GM21423 (cell line): Measurements from ENCODE around the gene LARP1B.
"Not testable (repeated sequence)": the region's sequence is repeated elsewhere in the genome, so short reads cannot be mapped to it uniquely, and the experiment has no call there.

Source experiments
- ATAC-seq: cut with Tn5 transposase; IDR thresholded peaks from one replicate; pipeline ENCODE4 v1.9.1; 2021; ENCODE audit warnings: mild to moderate bottlenecking, moderate library complexity; ENCODE audit not compliant: unreplicated experiment

Gene LARP1B

GRCh38 chr4:128220286-128221235 lies 159.4 kb downstream of the LARP1B start:
- ATAC-seq: no peak

GRCh38 chr4:128221586-128221985 lies 160.5 kb downstream of the LARP1B start:
- ATAC-seq: no peak

- ATAC-seq: no peak
Observed at GRCh38 chr4:128225148-128225547, 164.0 kb downstream of the LARP1B start.

- no peak for ATAC-seq
Observed at GRCh38 chr4:128227991-128228571, 167.0 kb downstream of the LARP1B start.

- ATAC-seq: no peak
Observed at GRCh38 chr4:128228845-128229795, 168.0 kb downstream of the LARP1B start.

- no peak for ATAC-seq
Observed at GRCh38 chr4:128232719-128233118, 171.6 kb downstream of the LARP1B start.

- ATAC-seq: no peak
Observed at GRCh38 chr4:128234836-128235235, 173.7 kb downstream of the LARP1B start.

GRCh38 chr4:128241019-128241418 lies 179.9 kb downstream of the LARP1B start:
- no peak for ATAC-seq

- ATAC-seq: no peak
Observed at GRCh38 chr4:128241425-128241913, 180.4 kb downstream of the LARP1B start.

- no peak for ATAC-seq
Observed at GRCh38 chr4:128241981-128242380, 180.9 kb downstream of the LARP1B start.

GRCh38 chr4:128242601-128243000 lies 181.5 kb downstream of the LARP1B start:
- no peak for ATAC-seq

GRCh38 chr4:128244379-128244778 lies 183.3 kb downstream of the LARP1B start:
- no peak for ATAC-seq

GRCh38 chr4:128245391-128245790 lies 184.3 kb downstream of the LARP1B start:
- ATAC-seq: not testable (repeated sequence)

GRCh38 chr4:128247906-128248305 lies 186.8 kb downstream of the LARP1B start:
- no peak for ATAC-seq

GRCh38 chr4:128249787-128250668 lies 188.9 kb downstream of the LARP1B start:
- ATAC-seq: no peak

GRCh38 chr4:128255906-128256305 lies 194.8 kb downstream of the LARP1B start:
- no peak for ATAC-seq

- ATAC-seq: no peak
Observed at GRCh38 chr4:128256539-128256938, 195.4 kb downstream of the LARP1B start.

GRCh38 chr4:128258166-128258565 lies 197.1 kb downstream of the LARP1B start:
- not testable (repeated sequence) for ATAC-seq

- not testable (repeated sequence) for ATAC-seq
Observed at GRCh38 chr4:128259889-128260288, 198.8 kb downstream of the LARP1B start.
